GM21447 (cell line): ENCODE results near the gene ADGRB3.
"Not testable (repeated sequence)": the region's sequence is repeated elsewhere in the genome, so short reads cannot be mapped to it uniquely, and the experiment has no call there.

Experiments used
- ATAC-seq: cut with Tn5 transposase; IDR thresholded peaks from one replicate; pipeline ENCODE4 v1.9.1; 2021; ENCODE audit not compliant: unreplicated experiment

Gene ADGRB3

DNA sequence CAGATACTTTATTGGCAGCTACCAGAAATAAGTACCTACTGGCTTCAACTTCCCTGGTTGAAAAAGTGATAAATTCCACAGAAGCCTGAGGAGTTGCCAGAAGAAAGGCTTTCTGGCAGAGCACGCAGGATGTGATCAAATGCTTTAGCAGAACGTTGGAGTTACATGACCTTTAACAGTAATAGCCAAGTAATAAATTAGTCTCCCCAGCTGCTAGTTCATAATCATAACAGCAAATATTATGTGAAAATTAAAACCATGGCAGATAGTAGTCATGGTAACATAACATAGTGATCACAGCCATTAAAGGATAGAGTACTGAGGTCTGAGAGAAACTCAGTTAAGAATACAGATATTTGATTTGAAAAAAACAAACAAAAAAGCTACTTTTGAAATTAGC is 567.7 kb downstream of the ADGRB3 start:
- no peak for ATAC-seq

GRCh38 chr6:69216127-69216526 is 581.0 kb downstream of the ADGRB3 start:
- ATAC-seq: no peak

- ATAC-seq: no peak
These were observed 582.3 kb downstream of the ADGRB3 start for GRCh38 chr6:69217343-69217742.

- no peak for ATAC-seq
These were observed 585.3 kb downstream of the ADGRB3 start for GRCh38 chr6:69220375-69220774.

GRCh38 chr6:69232008-69232407 is 596.9 kb downstream of the ADGRB3 start:
- ATAC-seq: no peak

DNA sequence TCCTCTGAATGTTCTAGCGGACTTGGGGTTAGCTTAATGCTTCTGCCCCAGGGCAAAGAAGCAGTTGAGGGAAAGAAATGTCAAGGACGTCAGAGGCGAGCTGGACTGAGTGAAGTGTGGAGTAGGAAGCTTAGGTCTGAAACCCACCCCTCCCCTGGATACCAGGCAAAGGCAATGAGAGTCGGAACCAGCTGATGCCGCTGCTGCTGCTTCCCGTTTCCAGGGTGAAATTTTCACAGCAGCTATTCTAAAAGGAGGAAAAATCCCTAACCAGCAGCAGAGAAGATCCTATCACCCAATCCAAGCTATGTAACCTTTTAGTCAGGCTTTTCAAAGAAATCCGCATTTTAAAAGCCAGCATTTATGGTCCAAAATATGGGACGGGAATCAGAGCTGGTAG is 597.4 kb downstream of the ADGRB3 start:
- no peak for ATAC-seq

DNA sequence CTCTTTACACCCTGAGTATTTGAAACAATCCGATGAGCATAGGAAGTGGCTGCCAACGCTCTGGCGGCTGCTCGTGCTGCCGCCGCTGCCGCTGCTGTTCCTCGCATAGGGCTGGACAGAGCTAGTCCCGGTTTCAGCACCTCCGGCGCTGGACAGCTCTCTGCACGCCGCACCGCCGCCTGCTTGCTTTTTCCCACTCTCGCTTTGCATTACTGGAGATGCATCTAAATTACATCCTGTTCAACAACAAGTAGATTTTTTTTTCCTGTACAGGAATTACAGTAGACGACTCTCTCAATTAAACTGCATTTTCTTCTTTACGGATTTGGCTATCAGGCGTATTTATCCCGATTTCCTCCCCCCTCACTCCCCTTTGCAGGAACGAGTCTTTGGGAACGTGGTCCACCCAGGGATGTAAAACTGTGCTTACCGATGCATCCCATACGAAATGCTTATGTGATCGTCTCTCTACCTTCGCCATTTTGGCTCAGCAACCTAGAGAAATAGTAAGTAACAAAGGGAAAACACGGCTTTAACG is 597.9 kb downstream of the ADGRB3 start:
- ATAC-seq: peak; percentile 91

GRCh38 chr6:69238067-69238466 is 603.0 kb downstream of the ADGRB3 start:
- ATAC-seq: no peak

- ATAC-seq: no peak
These were observed 611.9 kb downstream of the ADGRB3 start for GRCh38 chr6:69246983-69247382.

- no peak for ATAC-seq
These were observed 625.9 kb downstream of the ADGRB3 start for GRCh38 chr6:69261010-69261409.

DNA sequence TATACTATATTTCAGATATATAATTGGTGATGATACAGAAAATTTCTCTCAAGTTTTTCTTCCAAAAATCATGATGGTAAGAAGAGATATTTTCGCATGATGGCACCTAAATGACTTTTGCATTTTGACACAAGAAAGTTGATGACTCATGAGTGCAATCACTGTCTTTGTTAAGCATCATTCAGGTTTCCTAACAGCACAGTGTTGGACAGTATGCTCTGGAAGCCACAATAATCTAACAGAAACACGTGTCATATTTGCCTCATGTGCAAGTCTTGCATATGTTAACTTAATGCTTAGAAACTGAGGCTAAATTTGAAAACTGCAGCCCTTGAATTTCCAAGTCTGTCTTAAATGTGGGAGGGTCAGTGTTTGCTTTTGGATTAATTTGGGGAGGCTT is 628.2 kb downstream of the ADGRB3 start:
- ATAC-seq: no peak

DNA sequence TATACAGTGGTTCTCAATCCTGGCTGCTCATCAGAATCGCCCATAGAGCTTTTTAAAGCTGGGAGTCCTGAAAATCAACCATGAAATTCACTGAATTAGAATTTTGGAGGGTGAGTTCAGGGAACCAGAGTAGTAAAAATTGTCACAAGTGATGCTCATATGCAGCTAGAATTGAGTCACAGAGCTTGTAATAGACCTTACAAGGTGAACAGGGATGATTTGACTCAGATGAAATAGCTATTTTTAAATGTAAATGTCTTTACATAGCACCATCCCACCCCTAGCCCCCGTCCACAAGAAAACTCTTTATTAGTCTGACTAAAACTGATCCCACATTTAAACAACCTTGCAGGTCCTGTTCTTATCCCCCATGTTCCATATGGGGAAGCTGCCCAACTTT is 630.0 kb downstream of the ADGRB3 start:
- no peak for ATAC-seq

- ATAC-seq: no peak
These were observed 630.6 kb downstream of the ADGRB3 start for GRCh38 chr6:69265706-69266105.

GRCh38 chr6:69276204-69276603 is 641.1 kb downstream of the ADGRB3 start:
- no peak for ATAC-seq

DNA sequence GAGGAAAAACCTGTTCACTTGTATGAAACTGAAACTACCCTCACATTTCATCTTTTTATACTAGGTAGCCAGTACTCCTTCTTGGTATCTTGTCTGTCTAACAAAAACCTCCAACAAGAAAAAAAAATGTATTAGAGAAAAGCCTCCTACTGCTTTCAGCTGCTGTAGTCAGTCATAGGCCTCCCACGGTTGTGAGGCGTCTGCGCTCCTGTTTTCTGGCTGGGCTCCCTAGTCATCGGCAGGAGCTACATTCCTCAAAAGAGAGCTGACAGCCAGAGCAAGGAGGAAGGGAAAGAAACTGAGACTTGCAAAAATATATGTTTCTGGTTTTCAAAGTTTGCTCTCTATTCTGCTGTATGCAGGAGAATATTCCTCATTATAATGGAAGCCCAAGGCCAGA is 644.7 kb downstream of the ADGRB3 start:
- ATAC-seq: no peak

- ATAC-seq: no peak
These were observed 645.8 kb downstream of the ADGRB3 start for GRCh38 chr6:69280858-69281257.

GRCh38 chr6:69284176-69284730 is 649.2 kb downstream of the ADGRB3 start:
- no peak for ATAC-seq

DNA sequence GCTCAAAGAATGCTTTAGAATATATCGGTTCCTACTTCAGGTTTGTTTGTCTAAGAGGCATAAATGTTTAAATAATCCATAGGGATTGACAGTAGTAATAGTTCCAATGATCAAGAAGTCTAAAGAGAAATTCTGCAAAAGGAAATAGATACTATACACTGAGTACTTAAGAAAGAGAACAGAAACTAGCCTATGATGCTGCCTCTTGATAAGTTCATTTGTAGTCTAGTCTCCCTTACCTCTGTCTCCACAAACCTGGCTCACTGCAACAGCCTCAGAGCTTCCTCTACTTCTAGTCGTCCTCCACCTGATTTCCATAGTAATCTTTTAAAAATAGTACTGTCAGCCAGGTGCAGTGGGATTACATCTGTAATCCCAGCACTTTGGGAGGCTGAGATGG is 650.0 kb downstream of the ADGRB3 start:
- ATAC-seq: no peak

- no peak for ATAC-seq
These were observed 651.2 kb downstream of the ADGRB3 start for GRCh38 chr6:69286331-69286730.

DNA sequence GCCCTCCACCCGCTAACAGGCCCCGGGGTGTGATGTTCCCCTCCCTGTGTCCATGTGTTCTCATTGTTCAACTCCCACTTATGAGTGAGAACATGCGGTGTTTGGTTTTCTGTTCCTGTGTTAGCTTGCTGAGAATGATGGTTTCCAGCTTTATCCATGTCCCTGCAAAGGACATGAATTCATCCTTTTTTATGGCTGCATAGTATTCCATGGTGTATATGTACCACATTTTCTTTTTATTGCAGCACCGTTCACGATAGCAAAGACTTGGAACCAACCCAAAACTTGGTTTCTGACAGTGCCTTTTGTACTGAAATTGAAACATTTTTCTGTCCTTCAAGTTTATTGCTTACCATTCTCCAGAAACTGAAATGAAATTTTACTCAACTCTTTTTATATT is 653.1 kb downstream of the ADGRB3 start:
- not testable (repeated sequence) for ATAC-seq

GRCh38 chr6:69289689-69290495 is 654.8 kb downstream of the ADGRB3 start:
- ATAC-seq: no peak

GRCh38 chr6:69293471-69293870 is 658.4 kb downstream of the ADGRB3 start:
- ATAC-seq: no peak

DNA sequence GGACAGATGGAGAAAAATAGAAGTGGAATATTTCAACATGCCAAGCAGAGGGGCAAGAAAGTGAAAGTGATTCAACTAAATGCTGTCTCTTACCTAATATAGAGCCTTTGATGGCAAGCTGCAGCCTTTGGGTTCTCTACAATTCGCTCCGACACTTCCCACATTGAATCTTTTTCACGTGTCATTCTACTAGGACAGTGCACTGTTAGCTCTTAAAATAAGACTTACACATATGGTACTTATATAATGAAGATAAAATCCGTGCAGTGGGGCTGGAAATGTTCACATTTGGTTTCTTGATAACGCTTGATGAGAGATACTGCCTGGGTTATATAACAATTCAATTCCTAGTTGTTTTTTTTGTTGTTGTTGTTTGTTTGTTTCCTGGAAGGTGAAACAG is 659.3 kb downstream of the ADGRB3 start:
- ATAC-seq: no peak
